Fibroblast of villous mesenchyme (primary cell): ENCODE measurements around the gene DDX60. TPM values are rescaled to one million over a fixed set of nuclear protein-coding genes. Genes with fewer than 3 reads are reported as not detected.
"Not testable (repeated sequence)": the region's sequence is repeated elsewhere in the genome, so short reads cannot be mapped to it uniquely, and the experiment has no call there.

ENCODE experiments used
- DNase-seq: peaks from one replicate; pipeline ENCODE4 v3.0.0-alpha.2; 2010; ENCODE audit warnings: low read depth
- H3K4me3 ChIP-seq: 2 replicates; pipeline ENCODE4 v1.5.1; 2011; ENCODE audit warnings: low read depth, mild to moderate bottlenecking, low read length
- total RNA-seq: library from RNA; depleted of rRNA; stranded (reverse); fragments of >200 nt; gene quantifications from 2 replicates; pipeline ENCODE4 v1.2.3, GENCODE V29; 2012
- TF ChIP-seq, protein P1 (sequence below): IDR thresholded peaks from 2 replicates; pipeline ENCODE4 v1.5.1; 2012; ENCODE audit warnings: low read depth, mild to moderate bottlenecking, low read length; ENCODE audit not compliant: insufficient read depth

The DDX60 gene
- total RNA-seq, 1 donor = 19.0 TPM

DNA sequence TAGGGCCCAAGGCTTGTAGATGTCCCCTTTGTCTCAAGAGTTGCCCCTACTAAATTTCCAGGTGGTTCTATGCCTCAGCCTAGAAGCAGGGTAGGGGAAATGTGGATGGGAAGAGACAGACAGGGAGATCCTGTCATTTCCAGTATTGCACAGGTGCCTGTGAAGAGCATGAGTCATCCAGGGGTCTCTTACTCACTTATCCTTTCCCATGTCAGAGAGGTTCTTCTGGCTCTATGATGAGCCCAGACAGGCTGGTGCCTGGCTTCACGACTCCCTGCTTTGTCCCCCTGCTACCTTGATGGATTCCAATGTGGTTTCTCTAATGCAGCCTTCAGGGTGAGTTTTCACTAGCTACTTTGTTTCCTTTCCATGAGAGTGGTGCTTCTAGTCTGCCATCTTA, 35.2 kb upstream of the DDX60 start:
- H3K4me3 ChIP-seq = no peak overlapping the region
- no peak for DNase-seq
- TF ChIP-seq, protein P1, sequence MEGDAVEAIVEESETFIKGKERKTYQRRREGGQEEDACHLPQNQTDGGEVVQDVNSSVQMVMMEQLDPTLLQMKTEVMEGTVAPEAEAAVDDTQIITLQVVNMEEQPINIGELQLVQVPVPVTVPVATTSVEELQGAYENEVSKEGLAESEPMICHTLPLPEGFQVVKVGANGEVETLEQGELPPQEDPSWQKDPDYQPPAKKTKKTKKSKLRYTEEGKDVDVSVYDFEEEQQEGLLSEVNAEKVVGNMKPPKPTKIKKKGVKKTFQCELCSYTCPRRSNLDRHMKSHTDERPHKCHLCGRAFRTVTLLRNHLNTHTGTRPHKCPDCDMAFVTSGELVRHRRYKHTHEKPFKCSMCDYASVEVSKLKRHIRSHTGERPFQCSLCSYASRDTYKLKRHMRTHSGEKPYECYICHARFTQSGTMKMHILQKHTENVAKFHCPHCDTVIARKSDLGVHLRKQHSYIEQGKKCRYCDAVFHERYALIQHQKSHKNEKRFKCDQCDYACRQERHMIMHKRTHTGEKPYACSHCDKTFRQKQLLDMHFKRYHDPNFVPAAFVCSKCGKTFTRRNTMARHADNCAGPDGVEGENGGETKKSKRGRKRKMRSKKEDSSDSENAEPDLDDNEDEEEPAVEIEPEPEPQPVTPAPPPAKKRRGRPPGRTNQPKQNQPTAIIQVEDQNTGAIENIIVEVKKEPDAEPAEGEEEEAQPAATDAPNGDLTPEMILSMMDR = no peak

DNA sequence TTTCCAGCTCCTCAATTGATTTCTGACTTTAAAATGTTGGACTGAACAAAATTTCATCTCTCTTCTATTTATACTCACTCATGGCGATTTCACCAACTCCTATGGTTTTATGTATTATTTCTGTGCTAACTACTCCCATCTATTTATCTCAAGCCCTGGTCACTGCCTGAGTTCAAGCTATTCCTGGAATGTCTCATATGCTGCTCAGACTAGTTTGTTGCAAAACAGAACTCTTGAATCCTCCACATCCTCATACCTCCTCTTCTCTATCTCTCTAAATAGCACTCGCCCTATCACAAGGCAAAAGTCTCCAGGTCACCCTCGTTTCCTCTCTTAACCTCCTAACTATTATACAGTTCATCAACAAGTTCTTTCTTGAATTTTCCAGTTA, 19.0 kb upstream of the DDX60 start:
- TF ChIP-seq, protein P1 = no peak
- H3K4me3 ChIP-seq = no peak overlapping the region
- peak; percentile 37 for DNase-seq

DNA sequence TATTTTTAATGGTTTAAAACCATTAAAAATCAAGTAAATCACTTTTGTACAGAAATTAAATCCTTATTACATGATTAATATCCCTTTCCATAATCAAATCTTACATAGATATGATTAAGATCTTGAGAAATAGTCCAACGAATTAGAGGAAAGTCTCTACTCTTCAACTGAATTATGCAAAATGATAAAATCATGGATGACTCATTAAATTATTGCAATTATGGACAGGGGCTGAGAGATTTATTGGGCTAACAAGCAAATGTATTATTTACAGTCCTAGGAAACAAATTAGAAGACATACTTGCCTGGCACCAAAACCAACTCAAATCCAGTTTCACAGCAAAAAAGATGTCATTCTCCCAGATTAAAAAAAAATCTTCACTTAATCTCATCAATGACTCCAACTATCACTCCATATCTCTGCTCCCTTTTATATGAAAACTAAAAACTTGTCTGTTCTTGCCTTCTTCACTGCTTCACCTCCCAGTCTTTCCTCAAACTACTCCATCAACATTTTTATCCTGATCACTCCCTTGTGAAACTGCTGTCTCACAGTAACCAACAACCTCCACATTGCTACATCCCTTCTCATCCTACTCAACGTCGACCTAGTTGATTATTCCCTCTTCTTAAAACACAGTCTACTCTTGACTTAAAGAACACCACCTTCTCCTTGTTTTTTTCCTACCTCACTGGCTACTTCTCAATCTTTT, 18.4 kb upstream of the DDX60 start:
- no peak overlapping the region for H3K4me3 ChIP-seq
- DNase-seq = no peak
- TF ChIP-seq, protein P1 = no peak

DNA sequence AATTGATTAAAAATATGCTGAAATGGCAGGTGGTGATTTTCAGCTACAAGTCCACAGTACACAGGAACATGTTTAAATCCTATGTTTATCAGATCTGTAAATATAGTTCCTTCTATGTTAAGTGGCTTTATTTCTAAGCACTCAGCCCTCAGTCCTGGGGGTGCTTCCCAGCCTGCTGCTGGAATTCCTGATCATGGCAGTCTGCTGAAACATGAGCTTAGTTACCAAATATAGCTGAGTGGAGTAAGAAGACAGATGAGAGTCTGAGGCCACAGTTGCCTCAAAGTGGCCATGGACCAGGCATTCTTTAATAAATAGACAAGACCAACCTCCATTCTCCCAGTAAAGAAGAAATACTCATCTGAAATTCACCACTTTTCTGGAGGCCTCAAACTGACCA, 17.1 kb upstream of the DDX60 start:
- no peak overlapping the region for H3K4me3 ChIP-seq
- DNase-seq = no peak
- TF ChIP-seq, protein P1 = no peak

DNA sequence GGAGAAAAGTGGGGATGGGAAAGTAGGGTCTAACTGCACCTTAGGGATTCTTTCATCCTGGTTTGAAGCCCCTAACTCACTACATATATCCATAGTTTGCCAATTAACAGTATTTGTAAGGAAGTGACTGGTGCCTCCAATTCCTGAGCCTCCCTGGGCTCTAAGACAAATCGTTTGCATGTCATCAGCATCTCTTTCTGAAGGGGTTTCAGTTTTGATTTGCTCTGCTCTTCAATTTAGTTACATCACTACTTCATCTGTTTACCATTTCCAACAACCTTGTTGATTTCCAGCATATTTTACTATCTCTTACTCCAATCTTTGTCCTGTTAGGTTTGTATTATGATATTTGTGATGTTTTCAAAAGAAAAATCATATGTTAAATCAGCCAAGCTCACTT, 15.5 kb upstream of the DDX60 start:
- TF ChIP-seq, protein P1 = no peak
- no peak overlapping the region for H3K4me3 ChIP-seq
- DNase-seq = no peak

DNA sequence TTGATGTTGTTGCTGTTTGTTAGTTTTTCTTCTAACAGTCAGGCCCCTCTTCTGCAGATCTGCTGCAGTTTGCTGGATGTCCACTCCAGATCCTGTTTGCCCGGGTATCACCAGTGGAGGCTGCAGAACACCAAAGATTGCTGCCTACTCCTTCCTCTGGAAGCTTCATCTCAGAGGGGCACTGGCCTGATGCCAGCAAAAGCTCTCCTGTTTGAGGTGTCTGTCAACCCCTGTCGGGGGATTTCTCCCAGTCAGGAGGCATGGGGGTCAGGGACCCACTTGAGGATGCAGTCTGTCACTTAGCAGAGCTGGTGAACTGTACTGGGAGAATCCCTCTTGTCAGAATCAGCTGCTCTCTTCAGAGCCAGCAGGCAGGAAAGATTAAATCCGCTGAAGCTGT, 12.0 kb upstream of the DDX60 start:
- DNase-seq, H3K4me3 ChIP-seq: not testable (repeated sequence)

DNA sequence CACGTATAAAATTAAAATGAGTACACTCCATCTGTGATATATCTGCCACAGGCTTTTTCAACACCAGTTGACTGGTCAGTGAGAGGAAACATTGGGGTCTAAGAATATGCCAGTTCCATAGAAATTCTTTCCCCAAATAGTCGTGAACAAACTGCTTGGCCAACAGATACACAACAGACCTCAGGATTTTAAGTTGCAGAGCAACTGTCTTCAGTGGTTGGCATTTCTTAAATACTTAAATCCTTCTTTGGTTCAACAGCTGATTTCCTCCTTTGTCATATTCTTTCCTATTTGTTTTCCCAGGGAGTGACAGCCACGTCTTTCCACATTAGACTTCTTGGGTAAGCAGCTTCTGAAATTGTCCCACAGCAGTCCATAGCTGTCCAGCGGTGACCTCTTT, 7.0 kb upstream of the DDX60 start:
- no peak for DNase-seq
- H3K4me3 ChIP-seq = no peak overlapping the region
- TF ChIP-seq, protein P1 = no peak
